Stimulated activated CD4-positive, alpha-beta T cell treated with anti-CD3 and anti-CD28 coated beads, TNF-alpha, amount 100 ng/mL, for 48 hours (primary cell): ENCODE data around the gene OR4B1.
"Not testable (repeated sequence)": the region's sequence is repeated elsewhere in the genome, so short reads cannot be mapped to it uniquely, and the experiment has no call there.

Source experiments
- DNase-seq, 3 donors: peaks; one replicate each; pipeline ENCODE4 v3.0.0-alpha.2; 2020; ENCODE audit warnings: low read depth in 3 of 3

The OR4B1 gene

GRCh38 chr11:48216510-48216909 is at the start of gene OR4B1:
Gene OR4B1 (plus strand): TSS chr11:48216810. CDS start chr11:48216810, 0 bp downstream.
- DNase-seq: no peak

DNA sequence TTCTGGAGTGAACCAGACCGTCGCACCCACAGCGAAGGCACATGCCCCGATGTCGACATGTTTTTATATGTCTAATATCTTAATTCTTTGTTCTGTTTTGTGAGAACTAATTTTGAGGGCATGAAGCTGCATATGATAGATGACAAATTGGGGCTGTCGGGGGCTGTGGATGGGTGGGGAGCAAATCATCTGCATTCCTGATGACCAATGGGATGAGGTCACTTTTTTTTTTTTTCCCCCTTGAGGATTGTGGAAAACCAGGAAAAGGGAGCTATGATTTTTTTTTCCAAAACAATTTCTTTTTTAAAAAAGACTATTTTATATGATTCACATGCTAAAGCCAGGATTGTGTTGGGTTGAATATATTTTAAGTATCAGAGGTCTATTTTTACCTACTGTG is 49.2 kb upstream of the OR4B1 start:
- DNase-seq: no peak

DNA sequence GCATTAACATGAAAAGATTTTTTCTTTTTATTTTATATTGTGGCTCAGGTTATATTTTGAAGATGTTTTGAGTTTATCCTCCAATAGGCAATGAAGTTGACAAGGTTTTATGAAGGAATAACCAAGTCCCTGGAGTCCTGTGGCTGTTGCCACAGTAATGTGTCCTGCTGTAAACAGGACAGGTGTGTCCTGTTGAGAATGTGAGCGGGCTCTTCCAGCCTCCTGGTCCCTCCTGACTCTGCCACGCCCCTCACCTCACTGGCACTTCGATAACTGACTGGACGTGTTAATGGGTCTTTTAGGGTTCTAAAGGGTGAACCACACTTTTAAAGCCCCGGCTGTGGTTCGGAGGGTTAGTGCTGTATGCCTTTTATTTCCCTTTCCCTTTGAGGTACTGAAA is 47.8 kb upstream of the OR4B1 start:
- DNase-seq: no peak

DNA sequence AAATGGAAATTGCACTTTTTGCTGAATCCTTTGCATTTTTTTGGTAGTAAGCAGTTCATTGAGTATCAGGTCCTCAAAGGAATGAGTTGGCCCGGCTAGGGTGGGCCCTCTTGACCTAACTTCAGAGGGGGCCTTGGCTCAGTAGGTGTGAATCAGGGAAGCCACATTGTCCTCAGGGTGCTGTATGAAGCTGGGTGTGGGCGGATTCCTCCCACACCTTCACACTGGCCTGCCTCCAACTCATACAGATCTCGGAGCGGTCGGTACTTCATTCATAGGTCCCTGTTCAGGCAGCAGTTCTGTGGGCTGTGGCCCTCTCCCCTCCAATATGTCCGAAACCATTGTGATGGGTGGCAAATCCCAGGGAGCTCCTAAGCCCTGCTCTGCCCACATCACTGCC is 47.4 kb upstream of the OR4B1 start:
- DNase-seq: no peak

DNA sequence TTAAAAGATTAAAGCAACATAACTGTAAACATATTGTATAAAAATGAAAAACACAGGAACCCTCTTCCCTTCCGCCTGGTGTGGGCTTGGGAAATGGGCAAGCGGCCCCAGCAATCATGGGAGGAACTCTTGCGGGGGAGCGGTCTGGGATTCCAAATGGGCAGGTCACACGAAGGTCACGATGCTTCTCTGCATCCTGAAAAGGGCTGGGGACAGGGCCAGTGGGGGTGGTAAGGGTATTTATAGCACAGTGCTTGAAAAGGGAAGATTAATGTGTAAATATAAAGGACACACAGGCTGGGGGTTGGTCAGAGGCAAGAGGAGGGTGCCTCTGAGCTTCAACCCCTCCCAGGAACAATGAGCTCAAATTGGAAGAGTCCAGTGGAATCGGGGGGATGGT is 46.9 kb upstream of the OR4B1 start:
- DNase-seq: no peak

DNA sequence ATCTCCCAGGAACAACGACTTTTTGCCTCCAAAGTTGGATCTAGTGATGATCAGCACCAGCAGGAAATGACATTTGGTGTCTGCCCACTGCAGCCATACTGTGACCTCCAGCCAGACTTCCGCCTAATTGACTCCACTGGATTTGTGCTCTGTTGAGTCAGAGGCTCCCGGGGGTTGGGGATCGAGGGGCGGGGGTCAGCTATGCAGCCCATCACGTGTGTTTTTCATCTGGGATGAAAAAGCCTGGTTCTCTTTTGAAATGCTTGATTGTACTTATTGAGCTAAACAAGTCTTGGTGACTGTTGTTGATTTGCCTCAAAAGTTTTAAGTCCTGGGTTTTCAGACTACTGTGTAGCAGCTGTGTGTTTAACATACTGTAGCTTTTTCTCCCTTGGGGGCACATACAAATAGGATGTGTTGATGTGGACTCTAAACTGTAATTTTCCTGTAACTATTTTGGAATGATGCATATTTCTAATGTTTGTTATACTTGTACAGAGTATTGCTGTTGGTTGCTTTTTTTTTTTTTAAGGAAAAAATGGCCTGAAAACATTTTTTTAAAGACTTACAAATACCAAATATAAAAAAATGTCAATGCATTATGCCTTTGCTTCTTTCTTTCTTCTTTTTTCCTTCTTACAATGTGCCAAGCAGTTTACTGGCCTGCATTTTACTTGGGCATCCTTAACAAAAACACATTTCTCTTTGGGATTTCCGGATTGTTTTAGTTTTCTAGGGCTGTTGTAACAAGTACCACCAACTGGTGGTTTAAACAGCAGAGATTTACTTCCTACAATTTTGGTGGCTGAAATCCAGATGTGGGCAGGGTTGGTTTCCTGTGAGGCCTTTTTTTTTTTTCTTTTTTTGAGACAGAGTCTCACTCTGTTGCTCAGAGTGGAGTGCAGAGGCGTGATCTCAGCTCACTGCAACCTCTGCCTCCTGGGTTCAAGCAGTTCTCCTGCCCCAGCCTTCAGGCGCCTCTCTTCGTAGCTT is 46.1 kb upstream of the OR4B1 start:
- DNase-seq: no peak

DNA sequence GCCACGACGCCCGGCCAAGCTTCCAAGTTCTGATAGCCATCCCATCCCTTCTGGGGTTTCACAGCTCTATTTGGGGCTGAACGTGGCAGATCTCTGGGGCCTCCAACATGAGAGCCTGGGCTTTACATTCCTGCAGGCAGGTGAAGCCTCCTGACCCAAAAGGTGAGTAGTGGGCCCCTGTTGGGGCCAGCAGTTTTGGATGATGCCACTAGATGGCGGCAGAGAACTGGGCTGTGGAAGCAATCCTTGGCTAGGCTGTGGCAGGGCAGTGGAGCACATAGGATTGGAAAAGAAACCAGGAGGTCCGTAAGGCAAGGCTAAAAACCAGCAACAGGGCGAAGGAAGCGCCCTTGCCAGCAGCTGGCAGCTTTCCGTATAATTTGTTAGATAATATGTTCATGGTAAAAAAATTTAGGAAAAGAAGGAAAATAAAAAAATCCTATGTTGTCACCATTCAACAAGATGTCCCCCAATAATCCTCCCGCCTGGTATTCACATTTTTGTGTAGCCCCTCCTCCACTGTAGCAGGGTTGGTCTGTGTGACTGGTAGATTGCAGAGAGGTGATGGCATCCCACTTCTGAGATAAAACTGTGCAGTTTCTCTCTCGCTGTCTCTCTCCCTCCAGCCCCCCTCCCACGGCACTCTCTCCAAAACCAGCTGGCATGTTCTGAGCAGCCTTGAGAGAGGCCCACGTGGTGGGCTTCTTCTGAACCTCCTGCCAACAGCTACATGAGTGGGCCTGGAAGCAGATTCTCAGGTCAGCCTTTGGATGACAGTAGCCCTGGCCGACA is 43.6 kb upstream of the OR4B1 start:
- peak; percentile 44 to 56 (median 48) for DNase-seq

GRCh38 chr11:48177661-48178060 is 38.9 kb upstream of the OR4B1 start:
- DNase-seq: no peak

- DNase-seq: no peak
Measured at GRCh38 chr11:48180627-48181026, 36.0 kb upstream of the OR4B1 start.

DNA sequence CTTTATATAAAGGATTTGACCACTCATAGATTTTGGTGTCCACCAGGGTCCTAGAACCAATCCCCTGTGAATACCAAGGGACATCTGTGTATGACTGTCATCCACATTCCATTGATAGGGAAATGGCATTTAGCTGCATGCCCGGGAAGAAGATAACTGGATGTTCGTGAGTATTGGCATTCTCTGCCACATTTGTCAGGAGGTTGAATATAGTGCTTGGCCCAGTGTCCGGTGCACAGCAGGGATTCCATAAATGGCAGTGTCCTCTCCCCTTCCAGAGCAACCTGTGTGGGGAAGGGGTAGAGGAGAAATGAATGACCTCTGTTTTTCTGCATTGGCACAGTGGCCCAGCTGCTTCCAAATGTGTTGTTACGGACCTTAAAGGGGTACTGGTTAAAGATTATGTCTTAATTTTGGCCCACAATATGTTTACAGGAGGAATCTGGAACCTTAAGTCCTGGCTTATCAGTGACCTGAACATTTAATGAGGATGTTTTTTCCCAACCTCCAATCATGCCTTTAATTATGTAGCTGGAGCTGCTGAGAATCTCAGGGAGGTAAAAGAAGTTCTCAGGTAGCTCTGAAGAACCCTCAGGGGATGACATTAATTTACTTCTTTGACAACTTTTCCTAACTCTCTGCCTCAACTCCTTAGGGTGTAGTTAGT is 33.6 kb upstream of the OR4B1 start:
- DNase-seq: no peak

DNA sequence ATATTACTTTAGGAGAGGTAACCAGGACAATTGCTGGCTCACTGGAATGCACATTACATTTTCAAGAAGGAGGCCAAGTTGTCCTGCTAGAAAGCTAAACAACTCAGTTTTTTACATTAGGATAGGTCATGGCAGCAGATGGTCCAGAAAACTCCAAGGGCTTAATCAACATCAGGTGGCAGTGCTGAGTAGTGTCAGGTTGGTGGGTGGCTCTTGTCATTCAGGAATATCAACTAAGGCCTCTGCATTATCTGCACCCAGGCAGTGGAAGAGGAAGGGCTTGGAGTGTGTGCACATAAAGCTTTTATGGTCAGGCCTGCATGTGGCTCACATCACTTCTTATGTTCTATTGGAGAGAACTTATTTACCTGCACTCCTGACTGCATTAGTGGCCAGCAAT is 32.2 kb upstream of the OR4B1 start:
- no peak for DNase-seq

GRCh38 chr11:48190906-48191654 is 25.5 kb upstream of the OR4B1 start:
- DNase-seq: not testable (repeated sequence)

DNA sequence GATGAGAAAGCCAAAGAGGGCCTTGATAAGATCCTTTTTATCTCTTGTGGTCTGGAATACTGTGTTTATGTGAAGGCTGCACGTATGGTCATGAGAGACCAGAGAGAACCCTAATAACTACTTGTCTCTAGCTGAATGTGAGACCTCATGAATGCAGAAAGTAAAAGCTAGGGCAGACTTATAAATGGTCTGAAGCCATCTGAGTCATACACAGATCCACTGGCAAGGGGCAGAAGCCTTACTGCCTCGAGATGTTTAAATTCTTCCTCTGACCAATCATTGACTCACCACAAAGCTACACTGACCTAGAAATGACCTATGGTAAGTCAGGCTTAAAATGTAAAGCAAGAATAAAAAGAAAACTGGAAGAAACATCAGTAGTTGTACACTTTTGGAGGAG is 22.7 kb upstream of the OR4B1 start:
- DNase-seq: no peak

GRCh38 chr11:48207881-48208280 is 8.7 kb upstream of the OR4B1 start:
- DNase-seq: no peak

DNA sequence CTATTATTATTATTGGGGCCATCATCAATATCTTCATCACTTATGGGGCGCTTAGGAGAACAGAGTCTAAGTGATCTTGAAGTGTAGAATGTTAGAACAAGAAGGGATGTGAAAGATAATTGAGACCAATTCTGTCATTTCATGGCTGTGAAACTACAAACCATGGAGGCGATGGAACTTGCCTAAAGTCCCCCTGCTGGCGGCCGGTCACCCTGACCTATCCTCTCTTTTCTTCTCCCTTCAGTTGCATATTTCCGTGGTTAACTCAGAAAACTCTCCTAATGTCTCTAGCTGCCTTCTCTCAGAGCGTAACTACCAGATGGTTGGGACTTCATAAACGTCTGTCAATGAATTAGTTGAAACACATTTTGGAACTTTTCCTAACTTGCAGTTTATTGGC is 6.6 kb upstream of the OR4B1 start:
- no peak for DNase-seq

DNA sequence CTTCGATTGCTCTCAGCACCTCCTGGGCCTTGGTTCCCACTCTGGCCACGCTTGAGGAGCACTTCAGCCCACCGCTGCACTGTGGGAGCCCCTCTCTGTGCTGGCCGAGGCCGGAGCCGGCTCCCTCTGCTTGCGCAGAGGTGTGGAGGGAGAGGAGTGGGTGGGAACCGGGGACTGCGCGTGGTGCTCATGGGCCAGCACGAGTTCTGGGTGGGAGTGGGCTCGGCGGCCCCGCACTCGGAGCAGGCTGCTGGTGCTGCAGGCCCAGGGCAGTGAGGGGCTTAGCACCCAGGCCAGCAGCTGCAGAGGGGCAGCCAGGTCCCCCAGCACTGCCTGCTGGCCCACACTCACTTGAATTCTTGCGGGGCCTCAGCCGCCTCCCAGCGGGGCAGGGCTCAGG is 12.2 kb downstream of the OR4B1 start:
- DNase-seq: no peak

- not testable (repeated sequence) for DNase-seq
Measured at GRCh38 chr11:48230057-48230456, 13.4 kb downstream of the OR4B1 start.

- DNase-seq: no peak
Measured at GRCh38 chr11:48237727-48238126, 21.1 kb downstream of the OR4B1 start.

DNA sequence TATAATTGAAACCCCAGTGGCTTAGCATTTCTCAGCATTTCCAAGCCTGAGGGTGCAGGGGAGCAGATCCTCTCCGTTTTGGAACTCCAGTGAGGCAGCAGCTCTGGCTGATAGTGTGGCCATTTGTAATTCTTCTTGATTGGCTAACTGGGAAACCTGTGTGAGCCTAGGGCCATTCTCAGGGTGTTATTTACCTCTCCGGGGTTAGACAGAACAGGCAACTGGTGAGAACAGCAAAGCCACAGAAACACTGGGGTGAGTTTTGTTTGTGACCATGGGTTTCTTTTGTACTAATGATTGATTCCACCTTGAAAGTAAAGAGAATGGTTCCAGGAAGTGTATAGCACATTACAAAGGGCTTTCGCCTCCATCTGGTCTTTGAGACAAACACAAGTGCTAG is 25.9 kb downstream of the OR4B1 start:
- DNase-seq: no peak

DNA sequence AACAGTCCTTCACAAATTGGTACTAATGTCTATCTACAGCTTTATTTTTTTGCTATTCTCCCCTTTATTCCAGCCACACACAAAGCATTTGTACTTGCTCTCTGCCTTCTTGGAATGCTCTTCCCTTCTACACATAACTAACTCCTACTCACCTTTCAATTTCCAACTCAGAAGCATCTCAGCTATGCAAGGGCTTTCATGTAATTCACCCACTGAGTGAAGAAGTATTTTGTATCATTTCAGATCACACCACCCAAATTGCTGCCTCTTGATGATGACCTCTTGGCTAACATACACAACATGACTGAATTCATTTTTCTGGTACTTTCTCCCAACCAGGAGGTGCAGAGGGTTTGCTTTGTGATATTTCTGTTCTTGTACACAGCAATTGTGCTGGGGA is 28.2 kb downstream of the OR4B1 start, which contains the start of gene OR4X2:
Gene OR4X2 (plus strand): TSS at position 301 of the 400 bp plus-strand sequence. CDS start 0 bp downstream, at position 301.
- DNase-seq: no peak

GRCh38 chr11:48248902-48249301 is 32.3 kb downstream of the OR4B1 start:
- no peak for DNase-seq
